GM18520 (cell line): Measurements from ENCODE around the gene ATP2C2.
"Not testable (repeated sequence)": the region's sequence is repeated elsewhere in the genome, so short reads cannot be mapped to it uniquely, and the experiment has no call there.

Experiments used
- ATAC-seq: cut with Tn5 transposase; IDR thresholded peaks from one replicate; pipeline ENCODE4 v1.9.1; 2021; ENCODE audit not compliant: unreplicated experiment

ATP2C2 gene

DNA sequence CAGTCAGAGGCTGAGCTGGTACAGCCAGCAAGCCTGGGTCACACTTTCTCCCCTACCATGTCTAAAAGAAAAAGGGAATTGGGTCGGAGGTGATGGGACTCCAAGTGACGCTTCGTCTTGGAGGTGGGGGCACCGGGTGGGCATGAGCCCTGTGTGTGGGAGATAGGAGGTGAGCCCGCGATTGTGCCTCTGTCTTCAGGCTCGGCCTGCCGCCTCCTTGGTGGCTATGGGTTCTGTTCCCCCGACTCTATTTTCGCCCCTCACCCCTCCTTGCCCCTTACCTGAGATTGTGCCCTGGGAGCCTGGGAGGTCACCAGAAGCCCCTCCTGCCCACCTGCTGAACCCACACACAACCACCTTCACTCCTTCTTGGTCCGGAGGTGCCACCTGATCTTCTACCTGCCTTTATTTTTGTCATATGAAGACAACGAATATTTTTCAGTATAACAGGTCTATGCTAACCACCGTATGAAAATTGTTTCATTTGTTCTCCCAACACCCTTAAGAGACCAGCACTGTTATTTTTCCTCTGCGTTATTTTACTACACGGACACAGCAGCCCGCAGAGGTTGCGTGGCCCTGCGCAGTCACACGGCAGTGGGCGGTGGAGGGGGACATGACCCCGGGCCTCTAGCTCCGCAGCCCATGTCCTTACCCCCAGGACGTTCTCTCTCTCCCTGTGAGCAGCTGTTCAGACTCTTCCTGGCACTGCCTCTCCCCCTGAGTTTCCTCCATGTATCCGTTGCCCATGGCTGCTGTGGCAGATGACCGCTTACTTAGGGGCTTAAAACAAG is 49.9 kb downstream of the ATP2C2 start:
- ATAC-seq: no peak

GRCh38 chr16:84419730-84420129 is 51.4 kb downstream of the ATP2C2 start:
- ATAC-seq: no peak

DNA sequence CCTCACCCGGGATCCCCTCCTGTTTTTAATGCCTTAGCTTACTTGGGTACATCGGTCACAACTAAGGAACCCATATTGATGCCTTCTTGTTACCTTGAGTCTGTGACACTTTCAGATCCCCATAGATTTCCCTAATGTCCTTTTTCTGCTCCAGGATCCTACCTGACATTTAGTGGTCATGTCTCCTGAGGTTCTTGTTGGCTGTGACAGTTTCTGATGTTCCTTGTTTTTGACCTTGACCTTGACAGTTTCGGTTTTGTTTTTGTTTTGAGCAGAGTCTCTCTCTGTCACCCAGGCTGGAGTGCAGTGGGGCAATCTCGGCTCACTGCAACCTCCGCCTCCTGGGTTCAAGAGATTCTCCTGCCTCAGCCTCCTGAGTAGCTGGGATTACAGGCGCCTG is 52.2 kb downstream of the ATP2C2 start:
- ATAC-seq: not testable (repeated sequence)

- no peak for ATAC-seq
Measured at GRCh38 chr16:84421081-84421937, 53.0 kb downstream of the ATP2C2 start.

DNA sequence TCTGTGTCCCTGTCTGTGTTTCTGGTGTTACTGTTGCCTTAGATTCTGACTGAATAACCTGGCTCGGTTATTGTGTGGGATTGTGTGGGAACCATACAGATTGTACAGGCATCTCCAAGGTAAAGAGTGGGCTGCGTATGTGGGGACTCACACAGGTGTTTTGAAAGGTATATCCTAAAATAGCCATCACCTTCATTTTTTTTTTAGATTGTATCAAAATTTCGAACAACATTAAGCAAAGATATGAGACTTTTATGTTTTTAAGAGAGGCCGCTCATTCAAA is 53.5 kb downstream of the ATP2C2 start:
- no peak for ATAC-seq

DNA sequence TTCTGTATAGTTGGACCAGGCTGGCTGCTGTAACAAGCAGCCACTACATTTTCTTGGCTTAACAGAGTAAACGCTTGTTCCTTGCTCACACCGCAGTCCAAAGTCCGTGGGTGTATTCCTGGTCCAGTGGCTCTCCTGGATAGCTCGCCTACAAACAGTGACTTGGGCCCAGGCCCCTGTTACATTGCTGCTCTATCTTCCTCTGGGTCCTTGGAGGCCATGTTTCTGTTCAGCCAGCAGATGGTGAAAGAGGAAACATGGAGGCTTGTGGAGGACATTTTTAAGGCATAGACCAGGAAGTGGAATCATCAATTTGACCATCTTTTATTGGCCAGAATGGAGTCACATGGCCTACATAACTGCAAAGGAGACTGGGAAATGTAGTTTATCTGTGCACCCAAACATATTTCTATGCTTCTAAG is 55.1 kb downstream of the ATP2C2 start:
- ATAC-seq: no peak

- no peak for ATAC-seq
Measured at GRCh38 chr16:84425696-84426095, 57.4 kb downstream of the ATP2C2 start.

DNA sequence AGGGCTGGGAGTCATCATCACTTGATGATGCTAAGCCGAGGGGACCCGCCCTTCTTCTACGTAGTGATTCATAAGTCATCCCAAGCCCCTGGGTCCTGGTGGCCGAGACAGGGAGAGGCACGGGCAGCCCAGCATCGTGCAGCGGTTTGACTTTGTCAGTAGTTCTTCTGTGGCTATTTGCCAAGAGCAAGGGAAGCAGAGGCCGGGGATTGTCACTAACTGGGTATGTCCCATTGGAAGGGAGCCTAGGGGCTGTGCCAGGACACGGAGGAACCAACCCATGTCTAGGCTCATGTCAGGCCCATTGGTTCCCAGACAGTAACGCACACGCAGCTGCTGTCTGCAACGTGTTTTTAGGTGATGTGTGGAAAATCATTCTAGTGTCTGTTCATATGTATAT is 58.5 kb downstream of the ATP2C2 start:
- no peak for ATAC-seq

GRCh38 chr16:84427553-84427952 is 59.2 kb downstream of the ATP2C2 start:
- ATAC-seq: no peak

DNA sequence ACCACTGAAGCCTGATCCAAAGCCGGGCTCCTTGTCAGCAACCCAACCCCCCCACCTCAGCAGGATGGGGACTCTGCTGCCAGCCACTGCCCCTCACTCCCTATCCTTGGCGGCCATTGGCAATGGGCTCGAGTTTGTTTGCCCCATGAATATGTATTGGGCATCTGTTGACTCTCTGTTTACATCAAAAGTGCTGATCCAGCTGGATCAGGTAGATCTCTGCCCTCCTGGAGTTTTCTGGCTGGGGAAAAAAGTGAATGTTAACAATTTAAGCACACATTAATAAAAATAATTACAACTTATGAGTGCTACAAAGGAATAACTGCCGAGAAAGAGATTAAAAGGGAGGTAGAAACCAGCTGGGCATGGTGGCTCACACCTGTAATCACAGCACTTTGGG is 62.5 kb downstream of the ATP2C2 start:
- no peak for ATAC-seq

- ATAC-seq: no peak
Measured at GRCh38 chr16:84434800-84435199, 66.5 kb downstream of the ATP2C2 start.

GRCh38 chr16:84436196-84436595 is 67.9 kb downstream of the ATP2C2 start:
- no peak for ATAC-seq

DNA sequence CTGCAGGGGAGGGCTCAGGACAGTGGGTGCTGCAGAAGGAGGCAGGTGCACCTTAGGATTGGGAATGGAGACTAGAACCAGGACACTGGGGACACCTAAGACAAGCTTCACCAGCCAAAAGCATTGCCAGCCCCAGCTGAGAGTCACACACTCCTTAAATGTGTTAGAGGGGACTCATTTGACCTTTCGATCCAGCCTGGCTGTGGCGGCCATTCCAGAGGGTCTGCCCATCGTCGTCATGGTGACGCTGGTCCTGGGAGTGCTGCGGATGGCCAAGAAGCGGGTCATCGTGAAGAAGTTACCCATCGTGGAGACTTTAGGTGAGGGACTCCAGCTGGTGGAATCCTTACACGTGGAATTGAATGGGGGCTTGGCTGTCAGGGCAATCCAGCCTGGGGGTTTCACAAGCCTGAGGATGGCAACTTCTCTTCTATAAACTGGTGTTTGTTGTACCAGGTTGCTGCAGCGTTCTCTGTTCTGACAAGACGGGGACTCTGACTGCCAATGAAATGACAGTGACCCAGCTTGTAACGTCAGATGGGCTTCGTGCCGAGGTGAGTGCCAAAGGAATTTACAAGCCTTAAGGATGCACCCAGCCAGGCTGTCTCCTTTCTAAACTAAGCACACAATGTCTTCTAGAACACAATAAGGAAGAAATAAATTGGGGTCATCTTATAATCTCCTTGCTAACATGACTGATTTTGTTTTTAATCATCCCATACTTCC is 70.8 kb downstream of the ATP2C2 start:
- no peak for ATAC-seq

DNA sequence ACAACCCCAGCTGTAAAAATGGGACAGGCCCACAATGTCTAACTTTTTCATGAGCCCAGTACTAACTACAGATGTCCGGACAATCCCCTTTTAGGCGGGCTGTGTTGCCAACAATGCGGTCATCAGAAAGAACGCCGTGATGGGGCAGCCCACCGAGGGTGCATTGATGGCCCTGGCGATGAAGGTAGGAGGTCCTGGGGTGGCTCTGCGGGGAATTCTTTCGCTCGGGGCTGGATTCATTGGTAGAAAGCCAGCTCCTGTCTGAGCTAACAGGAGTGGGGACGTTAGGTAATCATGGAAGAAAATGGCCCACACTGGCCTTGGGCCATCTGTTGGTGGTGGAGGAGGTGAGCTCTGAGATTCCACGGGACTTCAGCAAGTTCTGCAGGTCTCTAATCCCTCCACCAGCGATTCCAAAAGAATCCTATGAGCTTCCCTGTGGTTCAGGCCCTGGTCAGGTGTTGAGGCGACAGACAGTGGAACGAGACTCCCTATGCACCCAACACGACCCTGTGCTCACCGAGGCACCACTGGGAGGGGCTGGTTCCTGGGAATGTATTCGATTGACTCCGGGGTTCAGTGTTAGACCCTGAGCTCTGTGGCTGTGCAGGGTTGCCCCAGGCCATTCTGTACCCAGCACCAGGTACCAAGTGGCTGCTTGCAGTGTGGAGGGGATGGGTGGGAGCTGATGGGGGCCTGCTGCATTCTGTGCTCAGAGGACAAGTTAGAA is 74.2 kb downstream of the ATP2C2 start:
- no peak for ATAC-seq

GRCh38 chr16:84443166-84443802 is 74.9 kb downstream of the ATP2C2 start:
- no peak for ATAC-seq

GRCh38 chr16:84444476-84444875 is 76.1 kb downstream of the ATP2C2 start:
- no peak for ATAC-seq

- no peak for ATAC-seq
Measured at GRCh38 chr16:84446084-84446483, 77.7 kb downstream of the ATP2C2 start.

- no peak for ATAC-seq
Measured at GRCh38 chr16:84446596-84447392, 78.5 kb downstream of the ATP2C2 start.

DNA sequence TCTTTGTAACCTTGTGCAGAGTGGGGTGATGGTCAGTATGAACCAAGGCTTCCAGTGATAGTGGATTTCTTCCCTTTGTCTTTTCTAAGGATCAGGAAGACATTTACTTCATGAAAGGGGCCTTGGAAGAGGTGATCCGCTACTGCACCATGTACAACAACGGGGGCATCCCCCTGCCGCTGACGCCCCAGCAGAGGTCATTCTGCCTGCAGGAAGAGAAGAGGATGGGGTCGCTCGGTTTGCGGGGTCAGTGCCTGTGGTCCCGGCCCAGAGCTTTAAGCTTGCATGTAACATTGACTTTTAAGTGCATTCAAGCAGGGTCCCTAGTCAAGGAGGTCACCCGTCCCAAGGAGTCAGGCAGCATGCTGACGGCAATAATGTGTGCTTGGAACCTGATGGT is 80.1 kb downstream of the ATP2C2 start:
- ATAC-seq: no peak
